ENCODE results near the gene AFF3. TPM values are rescaled to one million over a fixed set of nuclear protein-coding genes. Genes with fewer than 3 reads are reported as not detected.

The AFF3 gene
- total and polyA plus RNA-seq, 10 donors = 6.0 to 92.2 (median 64.0) TPM

DNA sequence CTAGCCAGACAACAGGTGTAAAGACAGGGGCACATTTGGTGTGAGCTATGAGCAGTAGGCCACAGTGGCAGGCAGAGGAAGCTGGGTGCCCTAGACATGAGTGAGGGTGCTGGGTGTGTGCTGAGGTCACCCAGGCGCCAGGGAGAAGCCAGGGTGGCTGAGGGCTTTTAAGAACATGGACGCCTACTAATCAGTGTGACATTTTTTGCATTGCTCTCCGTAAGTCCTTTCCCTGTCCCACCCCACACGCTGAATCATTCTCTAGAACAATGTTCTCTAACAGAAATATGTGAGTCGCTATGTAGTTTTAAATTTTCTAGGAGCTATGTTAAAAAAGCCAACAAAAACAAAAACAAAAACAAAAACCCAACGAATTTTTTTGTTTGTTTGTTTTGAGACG lies 448.1 kb downstream of the AFF3 start:
- WGBS, 5 donors = 80 to 94% (median 90%) methylated on average over 7 of the region's 7 CpGs

DNA sequence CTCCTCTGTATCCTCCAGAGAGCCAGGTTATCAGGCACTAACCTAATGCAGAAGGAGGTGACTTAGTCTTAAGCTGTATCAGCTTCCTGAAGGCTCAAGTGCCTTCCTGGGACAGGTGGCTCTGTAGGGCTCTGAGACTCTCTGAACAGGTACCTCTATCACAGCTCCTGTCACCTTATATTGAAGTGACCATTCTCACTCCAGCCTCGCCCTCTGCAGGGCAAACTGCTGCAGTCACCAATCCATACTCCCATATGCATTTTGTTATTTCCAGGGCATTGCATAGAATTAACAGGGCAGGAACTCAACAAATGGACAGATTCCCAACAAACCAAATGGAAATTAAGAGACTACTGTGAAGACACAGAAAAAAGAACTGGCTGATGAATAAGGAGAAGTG lies 449.6 kb downstream of the AFF3 start:
- no peaks in the 10 kb centered on the region for H3K9me3 ChIP-seq
- H3K36me3 ChIP-seq = peaks cover 0 to 14% (median 0%) of the 10 kb centered on the region in 6 donors

More for the DNA sequence above, 448.1 kb downstream of the AFF3 start:
- intact Hi-C loops (cut with DNase I; ENCODE audit: low total_unique reads) = no loop called here
- Histone ChIP-seq H3K27me3 (replicated peaks in 1 of 7) (no peaks in the 10 kb centered on the region), H3K36me3 (peaks cover 0 to 15% (median 0%) of the 10 kb centered on the region in 6 donors), H3K9me3 (no peaks in the 10 kb centered on the region), H3K4me1 (peaks cover 0 to 7% (median 0%) of the 10 kb centered on the region in 6 donors), H3K4me3 (no peak overlapping the region), H3K27ac (no peak overlapping the region)
- TF ChIP-seq POLR2AphosphoS5 (IDR thresholded peaks at IDR 0.05) (no peak), POLR2A (IDR thresholded peaks at IDR 0.05) (no peak)
- TF ChIP-seq, protein P1, sequence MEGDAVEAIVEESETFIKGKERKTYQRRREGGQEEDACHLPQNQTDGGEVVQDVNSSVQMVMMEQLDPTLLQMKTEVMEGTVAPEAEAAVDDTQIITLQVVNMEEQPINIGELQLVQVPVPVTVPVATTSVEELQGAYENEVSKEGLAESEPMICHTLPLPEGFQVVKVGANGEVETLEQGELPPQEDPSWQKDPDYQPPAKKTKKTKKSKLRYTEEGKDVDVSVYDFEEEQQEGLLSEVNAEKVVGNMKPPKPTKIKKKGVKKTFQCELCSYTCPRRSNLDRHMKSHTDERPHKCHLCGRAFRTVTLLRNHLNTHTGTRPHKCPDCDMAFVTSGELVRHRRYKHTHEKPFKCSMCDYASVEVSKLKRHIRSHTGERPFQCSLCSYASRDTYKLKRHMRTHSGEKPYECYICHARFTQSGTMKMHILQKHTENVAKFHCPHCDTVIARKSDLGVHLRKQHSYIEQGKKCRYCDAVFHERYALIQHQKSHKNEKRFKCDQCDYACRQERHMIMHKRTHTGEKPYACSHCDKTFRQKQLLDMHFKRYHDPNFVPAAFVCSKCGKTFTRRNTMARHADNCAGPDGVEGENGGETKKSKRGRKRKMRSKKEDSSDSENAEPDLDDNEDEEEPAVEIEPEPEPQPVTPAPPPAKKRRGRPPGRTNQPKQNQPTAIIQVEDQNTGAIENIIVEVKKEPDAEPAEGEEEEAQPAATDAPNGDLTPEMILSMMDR (IDR thresholded peaks at IDR 0.05 in 8 of 11, conservative IDR thresholded peaks at IDR 0.05 in 3 of 11) = no peak
- no peak for DNase-seq

DNA sequence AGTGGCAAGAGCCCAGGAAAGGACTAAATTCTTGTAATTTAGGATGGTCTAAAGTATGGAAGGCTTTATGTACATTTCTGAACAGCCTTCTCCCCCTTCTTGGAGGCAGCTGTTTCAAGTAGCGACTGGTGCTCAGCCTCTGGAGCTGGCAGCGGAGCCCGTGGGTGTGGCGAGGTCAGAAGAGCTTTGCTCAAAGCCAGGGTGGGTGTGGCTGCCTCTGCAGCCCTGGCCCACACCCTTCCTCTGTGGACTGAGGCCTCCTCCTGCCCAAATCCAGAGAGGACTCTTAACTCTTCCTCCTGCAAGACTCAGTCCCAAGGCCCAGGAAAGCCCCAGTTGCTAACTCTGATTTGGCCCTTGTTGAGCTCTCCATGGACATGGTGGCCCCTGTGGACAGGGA lies 450.5 kb downstream of the AFF3 start:
- intact Hi-C loops (cut with DNase I; ENCODE audit: low total_unique reads) = no loop called here
- peaks cover 0 to 11% (median 0%) of the 10 kb centered on the region in 6 donors for H3K36me3 ChIP-seq
- WGBS, 5 donors = 52 to 76% (median 74%) methylated on average over 3 to 4 of the region's 4 CpGs
- no peaks in the 10 kb centered on the region for H3K27me3 ChIP-seq (replicated peaks in 1 of 7)
- no peak for DNase-seq
- no peaks in the 10 kb centered on the region for H3K9me3 ChIP-seq
- no peak for TF ChIP-seq POLR2A (IDR thresholded peaks at IDR 0.05)
- TF ChIP-seq POLR2AphosphoS5 (IDR thresholded peaks at IDR 0.05) = peak in 2 of 3 donors; percentile 12 to 41
- TF ChIP-seq, protein P1 (IDR thresholded peaks at IDR 0.05 in 8 of 11, conservative IDR thresholded peaks at IDR 0.05 in 3 of 11) = no peak
- no peak overlapping the region for H3K4me3 ChIP-seq
- peaks cover 0 to 7% (median 0%) of the 10 kb centered on the region in 6 donors for H3K4me1 ChIP-seq
- no peak overlapping the region for H3K27ac ChIP-seq

More for the DNA sequence above, 449.6 kb downstream of the AFF3 start:
- Histone ChIP-seq H3K27ac (no peak overlapping the region), H3K4me3 (no peak overlapping the region), H3K27me3 (replicated peaks in 1 of 7) (no peaks in the 10 kb centered on the region), H3K4me1 (peaks cover 0 to 7% (median 0%) of the 10 kb centered on the region in 6 donors)
- 87 to 97% (median 91%) methylated on average over 1 of the region's 1 CpG for WGBS, 5 donors
- TF ChIP-seq POLR2AphosphoS5 (IDR thresholded peaks at IDR 0.05) (no peak), POLR2A (IDR thresholded peaks at IDR 0.05) (no peak)
- TF ChIP-seq, protein P1 (IDR thresholded peaks at IDR 0.05 in 8 of 11, conservative IDR thresholded peaks at IDR 0.05 in 3 of 11) = no peak
- no peak for DNase-seq
- intact Hi-C loops (cut with DNase I; ENCODE audit: low total_unique reads) = no loop called here

DNA sequence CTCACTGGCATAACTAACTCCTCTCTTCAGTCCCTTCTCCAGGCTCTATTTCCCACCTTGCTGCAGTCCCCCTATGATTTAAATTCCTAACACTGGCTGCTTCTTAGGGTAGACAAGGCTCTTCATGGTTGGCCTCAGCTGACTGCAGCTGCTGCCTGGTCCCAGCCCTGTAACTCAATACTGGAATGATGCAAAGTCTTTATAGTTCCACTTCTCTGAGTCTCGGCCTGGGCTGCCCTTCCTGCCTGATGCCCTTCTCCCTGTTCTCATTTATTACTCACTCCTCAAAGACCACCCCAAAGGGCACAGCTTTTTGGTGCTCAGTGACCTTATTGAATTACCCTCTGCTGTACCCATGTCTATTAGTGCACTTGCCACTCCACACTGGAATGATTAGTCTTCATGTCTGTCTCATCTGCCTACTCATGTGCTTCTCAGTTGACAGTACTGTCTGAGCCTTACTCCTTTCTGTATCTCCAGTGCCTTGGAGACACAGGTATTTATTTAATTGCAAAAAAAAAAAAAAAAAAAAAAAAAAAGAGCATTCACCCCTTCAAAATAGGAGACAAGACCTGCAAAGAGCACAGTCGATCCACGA lies 453.1 kb downstream of the AFF3 start:
- WGBS, 5 donors = 82 to 87% (median 83%) methylated on average over 3 of the region's 3 CpGs
- Histone ChIP-seq H3K36me3 (peaks cover 0 to 20% (median 0%) of the 10 kb centered on the region in 6 donors), H3K9me3 (no peaks in the 10 kb centered on the region), H3K4me1 (peaks cover 0 to 7% (median 0%) of the 10 kb centered on the region in 6 donors), H3K27ac (no peak overlapping the region), H3K4me3 (no peak overlapping the region), H3K27me3 (replicated peaks in 1 of 7) (no peaks in the 10 kb centered on the region)
- intact Hi-C loops (cut with DNase I; ENCODE audit: low total_unique reads) = no loop called here
- no peak for DNase-seq
- TF ChIP-seq POLR2AphosphoS5 (IDR thresholded peaks at IDR 0.05) (no peak), POLR2A (IDR thresholded peaks at IDR 0.05) (no peak)
- TF ChIP-seq, protein P1 (IDR thresholded peaks at IDR 0.05 in 8 of 11, conservative IDR thresholded peaks at IDR 0.05 in 3 of 11) = no peak

Measured in spleen (tissue), 11 donors.